ENCODE results near the gene LIPT2.

- TF ChIP-seq TAF1 (IDR thresholded peaks at IDR 0.05; ENCODE audit: borderline replicate concordance, low read depth, low read length) (no peak), POLR2A (IDR thresholded peaks at IDR 0.05; ENCODE audit: low read depth, low read length) (no peak)
Observed at GRCh38 chr11:74459584-74459983, 33.9 kb downstream of the LIPT2 start.
